ENCODE data around the gene SLC9A5. TPM values are rescaled to one million over a fixed set of nuclear protein-coding genes. Genes with fewer than 3 reads are reported as not detected.

SLC9A5 gene
- polyA plus RNA-seq, 3 donors, result 1.0 TPM; not detected in 2

DNA sequence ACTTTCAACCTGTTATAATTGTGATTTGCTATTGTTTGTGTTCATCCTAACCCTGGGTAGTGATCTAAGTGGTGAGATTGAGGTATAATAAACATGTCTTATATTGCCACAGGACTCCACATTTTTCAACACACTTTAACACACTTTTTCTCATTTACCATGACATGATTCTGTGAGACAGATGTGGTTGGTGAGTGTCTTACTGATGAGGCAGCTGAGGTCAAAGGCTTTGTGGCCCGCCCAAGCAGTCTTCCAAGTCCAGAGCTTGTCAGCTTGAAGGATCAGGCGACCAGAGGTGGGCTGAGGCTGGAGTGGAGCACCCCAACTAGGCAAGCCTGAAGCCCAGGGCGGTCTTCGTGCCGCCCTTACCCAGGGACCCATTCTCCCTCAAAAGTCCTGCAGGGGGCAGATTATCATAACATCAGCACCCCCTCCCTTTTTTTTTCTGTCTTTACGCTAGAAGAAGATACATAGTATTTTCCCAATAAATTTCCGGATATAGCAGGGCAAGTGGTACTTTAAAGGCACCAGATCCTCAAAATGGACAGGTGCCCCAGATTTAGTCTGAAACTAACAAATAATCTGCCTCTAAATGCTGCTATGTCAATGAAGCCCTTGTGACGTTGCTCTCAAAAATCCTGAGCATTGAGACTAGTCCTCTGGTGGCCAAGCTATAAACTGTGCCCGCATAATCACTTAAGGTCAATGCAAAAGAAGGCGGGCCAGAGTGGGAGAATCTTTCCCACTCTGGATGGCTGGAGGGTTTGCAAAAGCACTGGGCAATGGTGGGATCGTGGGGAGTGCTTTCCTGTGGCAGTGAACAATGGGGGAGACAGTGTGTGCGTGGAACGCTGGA lies 56.7 kb downstream of the SLC9A5 start:
- no peak overlapping the region for H2AFZ ChIP-seq (ENCODE audit: insufficient read depth, low read depth, low read length, poor library complexity, severe bottlenecking)
- peaks cover 17% of the 10 kb centered on the region for H3K4me1 Mint-ChIP-seq
- H3K27ac Mint-ChIP-seq, result no peak overlapping the region

DNA sequence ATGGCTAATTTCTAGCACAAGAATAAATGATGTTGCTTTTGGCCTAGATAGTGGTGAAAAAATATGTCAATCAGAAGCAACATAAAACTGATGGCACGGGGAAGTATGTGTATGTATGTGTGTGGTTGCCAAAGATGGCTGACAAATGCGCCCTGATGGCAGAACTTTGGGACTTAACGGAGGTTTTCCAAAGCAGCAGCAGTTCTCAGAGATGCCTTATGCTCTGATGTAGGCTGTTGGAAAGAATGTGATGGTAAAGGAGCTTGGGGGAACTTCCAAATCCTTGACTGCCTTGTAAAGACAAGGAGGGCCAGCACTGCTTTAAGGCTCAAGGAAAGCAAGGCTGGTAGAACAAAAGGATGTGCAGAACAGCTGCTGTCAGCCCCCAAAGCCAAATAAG lies 61.8 kb downstream of the SLC9A5 start:
- H3K4me1 ChIP-seq (ENCODE audit: control insufficient read depth in 1 of 2, insufficient read depth in 2 of 2, low read length in 2 of 2), result peaks cover 14 to 15% of the 10 kb centered on the region in 2 donors
- no peak for DNase-seq
- H3K4me1 Mint-ChIP-seq, result peaks cover 17% of the 10 kb centered on the region
- no peak overlapping the region for H3K27ac Mint-ChIP-seq
- intact Hi-C loops (cut with micrococcal nuclease), result no loop called here
- TF ChIP-seq, protein P1, sequence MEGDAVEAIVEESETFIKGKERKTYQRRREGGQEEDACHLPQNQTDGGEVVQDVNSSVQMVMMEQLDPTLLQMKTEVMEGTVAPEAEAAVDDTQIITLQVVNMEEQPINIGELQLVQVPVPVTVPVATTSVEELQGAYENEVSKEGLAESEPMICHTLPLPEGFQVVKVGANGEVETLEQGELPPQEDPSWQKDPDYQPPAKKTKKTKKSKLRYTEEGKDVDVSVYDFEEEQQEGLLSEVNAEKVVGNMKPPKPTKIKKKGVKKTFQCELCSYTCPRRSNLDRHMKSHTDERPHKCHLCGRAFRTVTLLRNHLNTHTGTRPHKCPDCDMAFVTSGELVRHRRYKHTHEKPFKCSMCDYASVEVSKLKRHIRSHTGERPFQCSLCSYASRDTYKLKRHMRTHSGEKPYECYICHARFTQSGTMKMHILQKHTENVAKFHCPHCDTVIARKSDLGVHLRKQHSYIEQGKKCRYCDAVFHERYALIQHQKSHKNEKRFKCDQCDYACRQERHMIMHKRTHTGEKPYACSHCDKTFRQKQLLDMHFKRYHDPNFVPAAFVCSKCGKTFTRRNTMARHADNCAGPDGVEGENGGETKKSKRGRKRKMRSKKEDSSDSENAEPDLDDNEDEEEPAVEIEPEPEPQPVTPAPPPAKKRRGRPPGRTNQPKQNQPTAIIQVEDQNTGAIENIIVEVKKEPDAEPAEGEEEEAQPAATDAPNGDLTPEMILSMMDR (IDR thresholded peaks at IDR 0.05), result no peak
- no peaks in the 10 kb centered on the region for H4K20me1 ChIP-seq (ENCODE audit: insufficient read depth, low read length)
- no peak overlapping the region for H3K4me2 ChIP-seq (replicated peaks; ENCODE audit: extremely low read depth, low read length, poor library complexity, severe bottlenecking)
- WGBS (ENCODE audit: insufficient coverage), result 98% methylated on average over 3 of the region's 3 CpGs
- H2AFZ ChIP-seq (ENCODE audit: insufficient read depth, low read depth, low read length, poor library complexity, severe bottlenecking), result no peak overlapping the region
- no peaks in the 10 kb centered on the region for H3K9me3 ChIP-seq (replicated peaks in 1 of 2; ENCODE audit: control insufficient read depth in 1 of 2, insufficient read depth in 1 of 2, low read length in 2 of 2)
- H3K9ac ChIP-seq (ENCODE audit: insufficient read depth, low read length, poor library complexity, severe bottlenecking), result no peak overlapping the region
- no peak overlapping the region for H3K4me3 ChIP-seq (replicated peaks in 1 of 3; ENCODE audit: low read depth in 2 of 3, low read length in 3 of 3)
- no peak overlapping the region for H3K4me3 Mint-ChIP-seq
- no peaks in the 10 kb centered on the region for H3K27me3 ChIP-seq (ENCODE audit: control insufficient read depth in 2 of 2, insufficient read depth in 2 of 2, low read length in 2 of 2)
- H3K9me3 Mint-ChIP-seq, result peaks cover 0 to 5% (median 0%) of the 10 kb centered on the region in 7 donors
- no peaks in the 10 kb centered on the region for H3K36me3 ChIP-seq (replicated peaks in 1 of 2; ENCODE audit: control insufficient read depth in 1 of 2, insufficient read depth in 2 of 2, low read length in 2 of 2)
- no peaks in the 10 kb centered on the region for H3K79me2 ChIP-seq (ENCODE audit: insufficient read depth, low read length)
- no peak overlapping the region for H3K27ac ChIP-seq (ENCODE audit: low read depth in 1 of 2, low read length in 2 of 2)
- H3K27me3 Mint-ChIP-seq (ENCODE audit: low read depth in 3 of 3), result peaks cover 0 to 3% (median 3%) of the 10 kb centered on the region in 3 donors
- H3K36me3 Mint-ChIP-seq, result no peaks in the 10 kb centered on the region

More for the DNA sequence above, 56.7 kb downstream of the SLC9A5 start:
- H3K36me3 Mint-ChIP-seq, result no peaks in the 10 kb centered on the region
- H3K4me3 ChIP-seq (replicated peaks in 1 of 3; ENCODE audit: low read depth in 2 of 3, low read length in 3 of 3), result no peak overlapping the region
- no peaks in the 10 kb centered on the region for H3K79me2 ChIP-seq (ENCODE audit: insufficient read depth, low read length)
- peaks cover 0 to 5% (median 0%) of the 10 kb centered on the region in 7 donors for H3K9me3 Mint-ChIP-seq
- no peak overlapping the region for H3K4me2 ChIP-seq (replicated peaks; ENCODE audit: extremely low read depth, low read length, poor library complexity, severe bottlenecking)
- H3K27ac ChIP-seq (ENCODE audit: low read depth in 1 of 2, low read length in 2 of 2), result no peak overlapping the region
- TF ChIP-seq, protein P1 (IDR thresholded peaks at IDR 0.05), result peak; percentile 10
- H3K27me3 Mint-ChIP-seq (ENCODE audit: low read depth in 3 of 3), result peaks cover 2 to 6% (median 2%) of the 10 kb centered on the region in 3 donors
- peaks cover 14 to 15% of the 10 kb centered on the region in 2 donors for H3K4me1 ChIP-seq (ENCODE audit: control insufficient read depth in 1 of 2, insufficient read depth in 2 of 2, low read length in 2 of 2)
- H3K9ac ChIP-seq (ENCODE audit: insufficient read depth, low read length, poor library complexity, severe bottlenecking), result no peak overlapping the region
- no peaks in the 10 kb centered on the region for H3K9me3 ChIP-seq (replicated peaks in 1 of 2; ENCODE audit: control insufficient read depth in 1 of 2, insufficient read depth in 1 of 2, low read length in 2 of 2)
- no peak for DNase-seq
- H4K20me1 ChIP-seq (ENCODE audit: insufficient read depth, low read length), result no peaks in the 10 kb centered on the region
- no peaks in the 10 kb centered on the region for H3K27me3 ChIP-seq (ENCODE audit: control insufficient read depth in 2 of 2, insufficient read depth in 2 of 2, low read length in 2 of 2)
- intact Hi-C loops (cut with micrococcal nuclease), result no loop called here
- no peak overlapping the region for H3K4me3 Mint-ChIP-seq
- WGBS (ENCODE audit: insufficient coverage), result 94% methylated on average over 11 of the region's 13 CpGs
- no peaks in the 10 kb centered on the region for H3K36me3 ChIP-seq (replicated peaks in 1 of 2; ENCODE audit: control insufficient read depth in 1 of 2, insufficient read depth in 2 of 2, low read length in 2 of 2)
